Activated naive CD4-positive, alpha-beta T cell treated with Interleukin-2 at 50 U/mL for 16 hours (primary cell): ENCODE data around the gene ACADM.
"Not testable (repeated sequence)": the region's sequence is repeated elsewhere in the genome, so short reads cannot be mapped to it uniquely, and the experiment has no call there.

Experiments
- DNase-seq: peaks from one replicate; pipeline ENCODE4 v3.0.0-alpha.2; 2020

Gene ACADM

DNA sequence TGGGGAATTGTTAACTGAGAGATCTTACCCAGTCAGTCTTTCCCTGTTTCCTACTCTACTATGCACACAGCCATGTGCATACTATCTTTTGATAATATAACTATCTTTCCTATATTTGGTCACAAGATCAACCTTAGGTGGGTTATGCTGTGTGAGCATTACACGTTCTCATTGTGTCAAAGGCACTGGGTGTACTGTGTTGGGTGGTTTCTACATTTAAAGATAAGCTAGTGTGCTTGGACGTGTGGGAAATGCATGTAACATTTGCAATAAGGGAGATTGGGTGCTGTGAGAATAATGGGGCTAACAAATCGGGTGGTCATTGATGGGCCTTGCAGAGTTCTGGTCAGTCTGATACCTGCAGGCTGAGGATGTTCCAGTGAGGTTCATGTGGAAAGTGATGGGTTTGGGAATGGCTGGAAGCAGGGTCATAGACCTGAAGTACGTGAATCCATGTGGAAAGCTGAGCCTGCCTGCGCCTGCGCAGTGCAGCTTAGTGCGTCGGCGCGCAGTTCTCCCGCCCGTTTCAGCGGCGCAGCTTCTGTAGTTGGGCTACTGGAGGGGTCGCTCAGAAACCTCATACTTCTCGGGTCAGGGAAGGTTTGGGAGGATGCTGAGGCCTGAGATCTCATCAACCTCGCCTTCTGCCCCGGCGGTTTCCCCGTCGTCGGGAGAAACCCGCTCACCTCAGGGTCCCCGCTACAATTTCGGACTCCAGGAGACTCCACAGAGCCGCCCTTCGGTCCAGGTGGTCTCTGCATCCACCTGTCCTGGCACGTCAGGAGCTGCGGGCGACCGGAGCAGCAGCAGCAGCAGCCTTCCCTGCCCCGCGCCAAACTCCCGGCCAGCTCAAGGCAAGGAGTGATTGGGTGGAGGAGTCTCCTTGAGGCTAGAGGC is 72.1 kb downstream of the ACADM start, which contains the start of gene MSH4:
Gene MSH4 (plus strand): TSS at position 507 of the 897 bp plus-strand sequence. CDS start 104 bp downstream, at position 611.
- DNase-seq, result peak; percentile 31

DNA sequence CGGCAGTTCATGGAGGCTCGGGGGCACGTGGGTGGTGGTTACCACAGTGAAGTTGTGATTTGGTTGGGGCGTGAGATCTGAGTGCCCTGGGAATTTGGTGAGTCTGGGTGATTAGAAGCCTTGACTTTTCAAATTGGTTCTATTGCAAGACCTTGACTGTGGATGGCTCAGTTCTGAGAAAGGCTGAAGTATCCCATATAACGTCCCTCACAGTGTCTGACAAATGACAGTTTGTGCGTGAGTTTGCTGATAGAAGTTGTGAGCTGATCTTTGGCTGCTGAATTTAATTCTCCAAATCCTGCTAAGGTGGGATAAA is 72.7 kb downstream of the ACADM start:
- DNase-seq, result no peak

- no peak for DNase-seq
Measured at GRCh38 chr1:75797606-75798216, 73.2 kb downstream of the ACADM start.

- not testable (repeated sequence) for DNase-seq
Measured at GRCh38 chr1:75801480-75801879, 77.0 kb downstream of the ACADM start.

GRCh38 chr1:75808921-75809320 is 84.4 kb downstream of the ACADM start:
- DNase-seq, result no peak

GRCh38 chr1:75810113-75810512 is 85.6 kb downstream of the ACADM start:
- DNase-seq, result not testable (repeated sequence)

GRCh38 chr1:75811211-75811981 is 86.9 kb downstream of the ACADM start:
- DNase-seq, result no peak

DNA sequence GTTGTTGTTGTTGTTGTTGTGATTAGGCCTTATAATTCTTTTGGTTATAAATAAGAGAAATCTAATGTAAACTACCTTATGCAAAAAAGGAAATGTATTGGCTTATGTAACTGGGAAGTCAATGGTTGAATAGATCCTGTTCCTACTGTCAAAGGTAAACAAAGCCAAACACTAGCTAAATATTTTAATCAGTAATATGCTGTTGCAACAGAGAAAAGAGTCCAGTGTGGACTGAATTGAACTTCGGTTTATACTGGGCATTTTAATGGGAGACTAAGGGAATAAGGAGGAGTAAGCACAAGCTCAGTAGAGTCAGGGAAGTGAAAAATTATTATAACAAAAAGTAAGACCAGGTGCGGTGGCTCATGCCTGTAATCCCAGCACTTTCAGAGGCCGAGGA is 87.6 kb downstream of the ACADM start:
- DNase-seq, result no peak
